Skeletal muscle tissue (tissue), 4 donors: Measurements from ENCODE around the gene ABCC11. TPM values are rescaled to one million over a fixed set of nuclear protein-coding genes. Genes with fewer than 3 reads are reported as not detected.
"Not testable (repeated sequence)": the region's sequence is repeated elsewhere in the genome, so short reads cannot be mapped to it uniquely, and the experiment has no call there.

ENCODE experiments used
- H3K27ac ChIP-seq: one replicate; pipeline ENCODE4 v1.7.0; 2013; ENCODE audit warnings: mild to moderate bottlenecking, low read depth, low read length, inconsistent platforms
- H3K27me3 ChIP-seq, 3 donors: one replicate each; pipeline ENCODE4 v1.7.0; 2013; ENCODE audit warnings: low read length in 3 of 3; ENCODE audit not compliant: control insufficient read depth in 3 of 3, insufficient read depth in 3 of 3
- H3K36me3 ChIP-seq, 3 donors: one replicate each; pipeline ENCODE4 v1.7.0; 2013; ENCODE audit warnings: low read length in 3 of 3; ENCODE audit not compliant: control insufficient read depth in 3 of 3, insufficient read depth in 3 of 3
- H3K4me1 ChIP-seq, 3 donors: one replicate each; pipeline ENCODE4 v1.7.0; 2013; ENCODE audit warnings: low read length in 3 of 3, mild to moderate bottlenecking in 3 of 3; ENCODE audit not compliant: control insufficient read depth in 3 of 3, insufficient read depth in 3 of 3
- H3K4me3 ChIP-seq, 3 donors: one replicate each; pipeline ENCODE4 v1.7.0; 2013; ENCODE audit warnings: low read length in 3 of 3
- H3K9ac ChIP-seq, 3 donors: one replicate each; pipeline ENCODE4 v1.7.0; 2013; ENCODE audit warnings: low read length in 3 of 3, mild to moderate bottlenecking in 3 of 3, moderate library complexity in 2 of 3, low read depth in 1 of 3
- H3K9me3 ChIP-seq, 3 donors: one replicate each; pipeline ENCODE4 v1.7.0; 2013; ENCODE audit warnings: low read length in 3 of 3; ENCODE audit not compliant: control insufficient read depth in 3 of 3
- total RNA-seq: library from RNA; depleted of rRNA; stranded (reverse); fragments of >200 nt; gene quantifications from one replicate; pipeline ENCODE4 v1.2.3, GENCODE V29; 2014
- donor health status: Osteomylitis.

Gene ABCC11
- total RNA-seq, 1 donor from 2014 or later: not detected

DNA sequence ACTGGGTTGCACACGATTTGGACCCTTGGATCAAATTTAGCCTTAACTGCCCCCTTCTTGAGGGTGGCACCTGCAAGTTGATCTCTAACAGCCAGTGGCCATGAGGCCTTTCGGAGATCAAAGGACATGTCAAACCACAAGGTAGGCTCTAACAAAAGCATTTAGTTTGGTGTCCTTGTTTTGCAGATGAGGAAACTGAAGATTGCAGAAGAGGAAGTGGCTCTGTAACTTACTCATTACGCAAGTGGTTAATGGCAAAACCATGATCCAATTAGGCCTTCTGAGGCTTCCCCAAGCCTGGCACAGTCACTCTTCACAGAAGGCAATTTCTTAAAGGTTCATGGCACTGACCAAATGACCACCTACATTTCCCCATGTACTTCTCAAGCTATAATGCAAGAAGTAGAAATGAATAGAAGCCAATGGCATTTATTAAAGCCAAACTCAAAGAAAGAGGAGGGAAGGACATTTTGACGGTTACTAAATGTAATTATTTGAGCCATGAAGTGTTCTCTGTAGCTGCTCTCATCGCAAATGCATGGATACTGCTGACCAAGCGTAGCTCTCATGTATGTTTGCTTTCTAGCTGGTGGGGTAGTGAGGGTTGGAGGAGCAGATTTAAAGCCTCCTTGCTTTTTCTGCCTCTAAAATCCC lies 58.8 kb downstream of the ABCC11 start:
- Histone ChIP-seq H3K4me1 (no peaks in the 10 kb centered on the region), H3K4me3 (no peak overlapping the region), H3K27ac (no peak overlapping the region), H3K9me3 (no peaks in the 10 kb centered on the region), H3K36me3 (no peaks in the 10 kb centered on the region), H3K27me3 (no peaks in the 10 kb centered on the region), H3K9ac (no peak overlapping the region)

DNA sequence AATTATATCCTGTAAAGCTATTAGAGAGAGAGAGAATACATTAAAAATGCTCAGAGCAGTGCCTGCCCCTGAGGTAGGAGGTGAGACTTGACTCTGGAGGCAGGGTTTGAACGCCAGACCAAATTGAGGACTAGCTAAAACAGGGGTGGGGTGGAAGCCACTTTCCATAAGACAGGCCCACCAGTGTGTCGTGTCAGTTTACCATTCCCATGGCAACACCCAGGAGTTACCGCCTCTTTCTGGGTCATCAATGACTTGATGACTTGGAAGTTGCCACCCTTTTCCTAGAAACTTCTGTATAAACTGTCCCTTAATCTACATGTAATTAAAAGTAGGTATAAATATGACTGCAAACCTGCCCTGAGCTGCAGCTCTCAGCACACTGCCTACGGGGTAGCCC lies 59.6 kb downstream of the ABCC11 start:
- Histone ChIP-seq H3K27me3 (no peaks in the 10 kb centered on the region), H3K4me1 (no peaks in the 10 kb centered on the region), H3K27ac (no peak overlapping the region), H3K4me3 (no peak overlapping the region), H3K9me3 (no peaks in the 10 kb centered on the region), H3K36me3 (no peaks in the 10 kb centered on the region), H3K9ac (no peak overlapping the region)

DNA sequence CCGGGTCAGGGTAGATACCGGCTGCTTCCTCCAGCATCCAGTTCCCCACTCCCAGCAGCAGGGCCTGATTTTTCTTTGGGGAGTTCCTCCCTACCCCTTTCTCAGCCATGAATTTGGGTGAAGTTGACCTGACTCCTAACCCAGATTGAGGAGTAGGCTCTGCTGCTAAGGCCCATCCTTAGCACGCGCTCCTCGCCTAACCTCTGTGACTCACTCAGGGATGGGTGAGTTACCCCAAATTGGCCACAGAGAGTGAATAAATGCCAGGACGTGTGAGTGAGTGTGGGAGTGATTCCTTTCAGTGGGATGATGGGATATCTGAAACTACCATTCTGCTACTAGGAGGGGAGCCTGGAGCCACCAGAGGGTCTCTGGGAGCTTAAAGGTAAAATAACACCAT lies 62.7 kb downstream of the ABCC11 start:
- Histone ChIP-seq H3K36me3 (no peaks in the 10 kb centered on the region), H3K9me3 (no peaks in the 10 kb centered on the region), H3K27me3 (no peaks in the 10 kb centered on the region), H3K4me1 (no peaks in the 10 kb centered on the region), H3K9ac (no peak overlapping the region), H3K27ac (no peak overlapping the region), H3K4me3 (no peak overlapping the region)

DNA sequence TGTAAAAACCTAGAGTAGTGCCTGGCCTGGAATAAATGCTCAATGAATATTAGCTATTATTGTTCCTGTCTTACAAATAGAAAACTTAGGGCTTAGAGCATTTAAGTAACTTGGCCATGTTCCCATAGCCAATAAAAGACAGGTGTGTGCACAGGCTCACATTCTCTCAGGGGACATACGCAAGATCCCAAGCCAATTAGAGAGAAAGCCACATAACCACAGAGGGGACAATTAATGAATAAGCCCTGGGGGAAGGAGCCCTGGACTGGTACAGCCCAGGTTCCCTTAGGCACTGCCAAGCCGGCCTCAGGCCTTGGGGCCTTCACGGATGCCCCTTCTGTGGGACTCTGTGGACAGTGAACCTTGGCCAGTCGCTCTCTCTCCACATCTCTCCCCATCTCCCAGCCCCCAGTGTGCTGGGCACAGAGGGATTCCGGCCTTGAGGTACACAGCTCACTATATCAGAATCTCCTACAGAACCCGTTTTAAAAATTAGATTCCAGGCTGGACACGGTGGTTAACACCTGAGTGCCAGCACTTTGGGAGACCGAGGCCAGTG lies 64.3 kb downstream of the ABCC11 start:
- Histone ChIP-seq H3K4me3 (no peak overlapping the region), H3K9ac (no peak overlapping the region), H3K36me3 (no peaks in the 10 kb centered on the region), H3K4me1 (no peaks in the 10 kb centered on the region), H3K27me3 (no peaks in the 10 kb centered on the region), H3K9me3 (no peaks in the 10 kb centered on the region), H3K27ac (no peak overlapping the region)

DNA sequence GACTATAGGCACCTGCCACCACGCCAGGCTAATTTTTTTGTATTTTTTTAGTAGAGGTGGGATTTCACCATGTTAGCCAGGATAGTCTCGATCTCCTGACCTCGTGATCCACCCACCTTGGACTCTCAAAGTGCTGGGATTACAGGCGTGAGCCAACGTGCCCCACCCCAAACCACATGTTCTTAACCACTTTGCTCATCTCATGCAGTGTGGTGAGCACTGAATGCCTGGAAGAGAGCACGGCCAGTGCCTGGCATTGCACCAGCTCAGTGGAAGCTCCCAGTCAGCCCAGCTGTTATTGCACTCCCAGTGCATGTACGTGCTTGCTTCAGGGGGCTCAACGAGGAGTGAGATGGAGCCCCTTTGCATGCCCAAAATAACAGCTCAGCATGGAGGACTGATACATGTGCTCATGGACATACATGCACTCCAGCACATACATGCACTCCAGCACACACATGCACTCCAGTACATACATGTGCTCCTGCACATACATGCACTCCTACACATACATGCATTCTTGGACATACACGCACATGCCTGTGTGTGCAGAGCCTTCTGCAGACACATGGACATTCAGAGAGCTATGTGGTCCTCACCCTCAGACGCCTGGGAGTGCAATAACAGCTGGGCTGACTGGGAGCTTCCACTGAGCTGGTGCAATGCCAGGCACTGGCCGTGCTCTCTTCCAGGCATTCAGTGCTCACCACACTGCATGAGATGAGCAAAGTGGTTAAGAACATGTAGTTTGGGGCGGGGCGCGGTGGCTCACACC lies 65.4 kb downstream of the ABCC11 start:
- not testable (repeated sequence) for H3K36me3 ChIP-seq, H3K9me3 ChIP-seq, H3K9ac ChIP-seq, H3K27me3 ChIP-seq, H3K4me3 ChIP-seq, H3K4me1 ChIP-seq, H3K27ac ChIP-seq

DNA sequence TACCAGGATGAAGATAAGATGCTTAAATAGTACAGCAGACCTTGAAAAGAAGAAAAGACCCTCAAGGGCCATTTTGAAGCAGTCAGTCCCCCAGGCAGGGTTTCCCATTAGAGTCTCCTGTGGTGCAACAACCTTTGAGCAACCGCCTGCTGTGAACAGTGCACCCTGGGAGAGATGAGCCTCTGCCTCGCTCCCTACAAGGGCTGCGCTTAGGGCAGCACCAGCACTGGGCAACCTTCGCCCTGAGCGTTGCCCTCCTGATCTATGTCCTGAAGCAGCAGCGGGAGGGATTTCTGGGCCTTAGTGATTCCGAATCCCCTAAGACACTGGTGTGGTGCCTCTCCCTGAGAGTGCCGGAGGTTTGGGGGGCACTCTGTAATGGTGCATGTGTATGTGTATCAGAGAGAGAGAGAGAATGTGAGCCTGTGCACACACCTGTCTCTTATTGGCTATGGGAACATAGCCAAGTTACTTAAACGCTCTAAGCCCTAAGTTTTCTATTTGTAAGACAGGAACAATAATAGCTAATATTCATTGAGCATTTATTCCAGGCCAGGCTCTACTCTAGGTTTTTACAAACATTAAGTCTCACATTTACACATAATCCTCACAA lies 66.4 kb downstream of the ABCC11 start:
- no peaks in the 10 kb centered on the region for H3K9me3 ChIP-seq
- H3K4me3 ChIP-seq: no peak overlapping the region
- no peak overlapping the region for H3K9ac ChIP-seq
- H3K4me1 ChIP-seq: no peaks in the 10 kb centered on the region
- H3K27ac ChIP-seq: no peak overlapping the region
- H3K27me3 ChIP-seq: no peaks in the 10 kb centered on the region
- H3K36me3 ChIP-seq: no peaks in the 10 kb centered on the region

DNA sequence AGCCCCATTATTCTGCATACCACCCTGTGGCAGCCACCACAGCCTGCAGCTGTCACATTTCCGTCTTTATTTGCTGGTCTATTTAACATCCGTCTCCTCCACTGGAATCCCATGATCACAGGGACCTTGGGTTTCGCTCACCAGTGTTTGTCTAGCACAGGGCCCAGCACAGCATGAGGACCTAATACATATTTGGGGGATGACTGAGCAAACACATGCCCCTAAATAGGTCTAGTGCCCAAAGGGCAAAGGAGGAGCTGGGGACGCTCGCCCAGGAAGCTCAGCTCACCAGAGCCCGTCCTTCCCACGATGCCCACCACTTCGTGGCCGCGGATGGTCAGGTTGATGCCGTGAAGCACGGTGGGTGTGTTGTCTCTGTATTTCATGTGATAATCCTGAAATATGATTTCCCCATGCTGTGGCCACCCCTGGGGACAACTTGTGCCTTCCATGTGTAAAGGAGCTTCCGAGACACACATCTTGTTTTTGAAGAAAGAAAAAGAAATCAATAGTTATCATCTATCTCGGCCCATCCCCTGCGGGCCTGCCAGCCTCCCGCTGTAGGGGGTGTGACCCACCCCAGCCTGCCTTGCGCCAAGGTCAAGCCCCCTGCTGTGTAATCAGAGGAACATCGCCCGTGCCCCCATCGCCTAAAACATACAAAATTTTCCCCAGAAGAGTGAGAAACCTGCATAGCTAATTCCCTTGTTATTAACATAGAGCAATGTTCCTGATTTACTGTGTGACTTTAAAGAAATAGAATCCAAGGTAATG lies 70.5 kb downstream of the ABCC11 start:
- H3K4me3 ChIP-seq: no peak overlapping the region
- no peaks in the 10 kb centered on the region for H3K4me1 ChIP-seq
- H3K9ac ChIP-seq: no peak overlapping the region
- no peaks in the 10 kb centered on the region for H3K36me3 ChIP-seq
- H3K27me3 ChIP-seq: no peaks in the 10 kb centered on the region
- H3K9me3 ChIP-seq: no peaks in the 10 kb centered on the region
- no peak overlapping the region for H3K27ac ChIP-seq

DNA sequence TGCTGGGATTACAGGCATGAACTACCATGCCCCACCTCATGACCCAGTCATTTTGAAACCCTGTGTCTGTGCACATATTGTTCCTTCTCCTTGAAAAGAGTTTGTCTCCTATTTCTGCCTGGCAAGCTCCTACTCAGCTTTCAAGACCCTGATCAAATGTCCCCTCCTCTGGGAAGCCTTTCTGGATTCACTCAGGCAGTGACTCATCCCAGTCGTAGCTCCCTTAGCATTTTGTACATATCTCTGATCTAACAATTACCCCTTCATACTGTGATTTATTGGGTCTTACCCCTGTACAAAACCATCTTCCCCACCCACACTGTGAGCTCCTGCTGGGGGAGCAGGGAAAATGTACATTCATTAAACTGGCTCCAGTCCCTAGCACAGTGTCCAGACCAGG lies 73.5 kb downstream of the ABCC11 start:
- Histone ChIP-seq H3K27ac (no peak overlapping the region), H3K27me3 (no peaks in the 10 kb centered on the region), H3K4me1 (no peaks in the 10 kb centered on the region), H3K36me3 (no peaks in the 10 kb centered on the region), H3K9me3 (no peaks in the 10 kb centered on the region), H3K4me3 (no peak overlapping the region), H3K9ac (no peak overlapping the region)

DNA sequence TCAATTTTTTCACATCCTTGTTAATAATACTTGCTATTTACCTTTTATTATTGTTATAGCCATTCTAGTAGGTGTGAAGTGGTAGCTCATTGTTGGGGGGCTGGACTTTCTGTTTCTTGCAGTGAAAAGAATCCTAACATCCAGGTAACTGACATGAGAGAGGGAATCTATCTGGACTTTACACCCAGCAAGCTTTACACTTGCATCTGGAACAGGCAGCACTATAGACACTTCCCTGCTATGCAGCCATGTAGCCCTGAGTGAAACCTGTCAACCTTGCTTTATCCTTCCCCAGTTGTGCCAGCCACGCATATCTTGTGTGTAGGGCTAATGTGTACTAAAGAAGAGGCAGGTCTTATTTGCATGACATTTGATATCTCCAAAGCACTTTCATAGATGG lies 74.7 kb downstream of the ABCC11 start:
- H3K4me1 ChIP-seq: no peaks in the 10 kb centered on the region
- no peak overlapping the region for H3K27ac ChIP-seq
- H3K4me3 ChIP-seq: no peak overlapping the region
- H3K9ac ChIP-seq: no peak overlapping the region
- no peaks in the 10 kb centered on the region for H3K9me3 ChIP-seq
- no peaks in the 10 kb centered on the region for H3K27me3 ChIP-seq
- H3K36me3 ChIP-seq: no peaks in the 10 kb centered on the region
